ENCODE results near the gene EDIL3.
A peak's percentile ranks its signal among the peaks of the same experiment; 100 is the strongest.
"Not testable (repeated sequence)": the region's sequence is repeated elsewhere in the genome, so short reads cannot be mapped to it uniquely, and the experiment has no call there.

EDIL3 gene

DNA sequence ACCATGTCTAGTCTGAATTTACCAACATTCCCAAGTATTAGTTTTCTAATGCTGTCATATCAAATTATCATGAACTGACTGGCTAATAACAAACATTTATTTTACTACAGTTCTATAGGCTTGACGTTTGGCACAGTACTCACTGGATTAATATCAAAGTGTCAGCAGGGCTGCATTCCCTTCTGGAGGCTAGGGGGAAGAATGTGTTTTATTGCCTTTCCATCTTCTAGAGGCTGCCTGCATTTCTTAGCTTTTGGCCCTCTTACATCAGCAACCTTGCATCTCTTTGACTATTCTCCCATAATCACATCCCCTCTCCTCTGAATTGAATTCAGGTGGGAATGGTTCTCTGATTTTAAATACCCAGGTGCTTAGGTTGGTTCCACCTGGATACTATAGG is 84.7 kb downstream of the EDIL3 start:
- DNase-seq (ENCODE audit: low read depth), result no peak

DNA sequence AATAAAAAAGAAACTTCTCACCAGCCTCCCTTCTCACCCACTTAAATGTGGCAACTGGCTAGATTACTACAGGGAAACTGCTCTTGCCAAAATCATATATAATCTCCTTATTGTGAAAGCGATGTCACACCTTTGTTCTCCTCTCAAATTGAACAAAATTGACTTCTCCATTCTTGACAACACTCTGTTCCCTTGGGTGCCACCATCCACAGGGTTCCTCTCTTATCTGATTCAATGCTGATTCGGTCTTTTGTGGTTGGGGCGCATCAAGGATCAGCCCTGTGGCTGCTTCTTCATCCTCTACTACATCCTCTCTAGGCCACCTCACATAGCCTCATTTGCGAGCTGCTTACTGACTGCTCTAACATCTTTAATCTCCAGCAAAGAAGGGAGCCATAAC is 86.1 kb downstream of the EDIL3 start:
- no peak for DNase-seq (ENCODE audit: low read depth)

DNA sequence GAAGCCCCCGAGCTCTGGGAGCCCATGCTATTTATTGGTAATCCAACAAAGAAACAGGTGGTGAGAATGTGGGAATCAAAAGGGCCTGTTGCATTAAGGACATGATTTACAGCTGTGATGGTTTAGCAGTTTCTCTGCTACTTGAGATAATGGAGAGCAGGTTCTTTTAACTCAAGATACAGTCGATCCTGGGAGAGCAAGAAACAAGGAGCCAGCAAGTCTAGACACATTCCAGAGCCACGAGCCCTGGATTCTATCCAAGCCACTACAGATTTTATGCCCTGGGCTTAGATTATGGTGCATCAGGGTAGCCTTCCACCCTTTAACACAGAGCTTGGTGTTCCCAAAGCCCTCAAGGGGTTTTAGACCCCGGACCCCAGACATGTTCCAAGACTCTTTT is 87.0 kb downstream of the EDIL3 start:
- DNase-seq (ENCODE audit: low read depth), result not testable (repeated sequence)

DNA sequence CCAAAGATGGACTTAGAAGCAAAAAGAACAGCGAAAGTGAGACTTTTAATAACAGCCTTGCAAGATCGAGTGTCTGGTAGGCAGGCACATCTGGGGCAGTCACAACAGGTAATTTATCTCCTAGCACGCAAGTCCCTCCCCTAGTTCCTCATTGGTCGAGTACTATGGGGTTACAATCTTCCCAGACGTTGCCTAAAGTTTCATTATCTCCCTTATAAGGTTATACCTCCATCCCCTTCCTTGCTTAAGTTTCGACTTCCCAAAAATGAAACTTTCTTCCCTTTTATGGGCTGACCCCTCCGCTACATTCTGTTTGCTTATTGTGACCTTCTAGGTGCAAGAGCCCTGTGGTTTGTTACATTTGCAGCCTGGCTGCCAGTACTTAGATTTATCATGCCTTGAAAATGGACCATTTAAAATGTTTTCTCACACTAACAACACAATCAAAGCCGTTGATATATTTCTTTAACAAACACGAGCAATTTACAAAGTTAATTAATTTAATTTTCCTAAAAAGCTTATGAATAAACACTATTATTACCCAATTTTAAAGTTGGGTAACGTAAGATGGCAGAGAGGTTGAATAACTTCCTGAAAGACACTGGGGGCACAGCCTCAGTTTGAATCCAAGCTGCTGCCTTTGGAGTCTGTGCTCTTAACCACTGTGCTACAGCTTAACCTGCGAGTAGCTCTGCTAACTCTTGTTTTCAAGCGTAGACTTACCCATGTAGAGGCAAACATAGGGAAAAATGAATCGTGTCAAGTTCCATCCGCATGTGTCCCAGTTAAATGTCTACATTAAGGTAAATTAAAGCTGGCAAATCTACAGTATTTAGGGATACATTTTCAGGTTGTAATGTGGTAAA is 91.7 kb downstream of the EDIL3 start:
- no peak for DNase-seq (ENCODE audit: low read depth)

DNA sequence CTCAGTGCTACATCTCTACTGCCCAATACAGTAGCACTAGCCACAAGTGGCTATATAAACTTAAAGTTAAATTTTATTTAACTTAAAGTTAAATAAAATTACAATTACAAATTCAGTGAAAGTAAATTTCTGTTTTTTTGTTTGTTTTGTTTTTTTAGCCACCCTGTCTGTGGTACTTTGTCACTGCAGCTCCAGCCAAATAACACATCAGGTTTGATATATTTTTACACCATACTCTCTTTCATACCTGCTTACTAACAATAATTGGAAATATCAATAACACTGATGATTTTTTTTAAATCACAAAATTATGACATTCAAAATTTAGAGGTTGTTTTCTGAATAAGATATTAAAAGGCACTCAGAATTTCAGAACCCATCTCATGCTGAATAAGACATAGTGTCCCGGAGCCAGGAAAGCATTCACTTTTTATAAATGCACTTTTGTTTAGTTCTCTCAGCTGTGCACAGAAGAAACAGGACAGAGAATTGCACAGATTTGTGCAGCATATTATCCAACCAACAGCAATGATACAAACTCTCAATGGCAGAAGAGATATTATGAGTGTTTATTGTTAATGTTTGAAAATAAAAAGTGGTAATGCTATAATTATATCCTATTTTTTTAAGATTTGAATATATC is 92.6 kb downstream of the EDIL3 start:
- DNase-seq (ENCODE audit: low read depth), result no peak

DNA sequence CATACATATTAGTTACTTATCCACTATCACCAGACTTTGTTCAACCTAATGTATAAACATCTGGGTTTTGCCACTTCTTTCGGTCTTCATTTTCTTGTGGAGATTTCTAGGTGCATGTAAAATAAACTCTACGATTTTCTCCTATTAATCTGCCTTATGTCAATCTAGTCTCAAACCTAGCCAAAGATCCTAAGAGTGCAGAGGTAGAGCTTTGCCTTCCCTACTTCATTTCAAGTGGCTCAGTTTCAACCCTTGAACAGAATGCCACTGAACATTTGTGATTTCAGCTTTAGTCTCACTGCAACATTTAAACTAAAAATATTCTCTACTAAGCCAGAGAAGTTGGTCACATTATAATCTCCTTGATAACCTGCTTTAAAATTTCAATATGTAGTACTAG is 94.0 kb downstream of the EDIL3 start:
- DNase-seq (ENCODE audit: low read depth), result no peak

DNA sequence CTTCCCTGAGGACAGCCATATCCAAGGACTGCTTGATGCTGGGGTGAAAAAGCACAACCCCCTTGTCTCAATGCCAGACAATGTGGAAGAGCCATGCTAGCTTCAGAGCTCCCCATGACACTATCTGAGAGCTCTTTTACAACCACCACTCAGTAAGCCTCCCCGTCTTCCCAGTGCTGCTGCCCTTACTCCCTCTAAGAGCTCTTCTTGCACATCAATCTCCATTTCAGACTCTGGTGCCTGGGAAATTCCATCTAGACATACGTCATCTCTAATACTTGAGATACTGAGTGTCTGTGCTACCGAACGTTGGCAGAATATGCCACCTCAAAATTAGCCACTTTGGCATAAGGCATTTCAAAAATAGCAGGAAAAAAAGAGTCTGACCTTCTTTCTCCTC is 94.5 kb downstream of the EDIL3 start:
- DNase-seq (ENCODE audit: low read depth), result no peak

DNA sequence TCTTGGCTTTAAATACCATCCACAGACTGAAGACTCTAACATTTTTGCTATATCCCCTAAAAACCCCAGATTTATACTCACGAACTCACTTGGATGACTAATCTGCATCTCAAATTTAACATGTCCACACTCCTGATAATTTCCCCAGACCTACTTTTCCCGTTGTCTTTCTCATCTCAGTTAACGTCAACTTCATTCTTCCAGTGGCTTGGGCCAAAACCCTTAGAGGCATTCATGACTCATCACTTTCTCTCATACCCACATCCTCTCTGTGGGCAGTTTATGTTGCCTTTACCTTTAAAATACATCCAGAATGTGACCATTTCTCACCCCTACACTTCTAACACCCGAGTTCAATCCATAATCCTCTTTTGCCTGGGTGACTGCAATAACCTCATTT is 96.7 kb downstream of the EDIL3 start:
- DNase-seq (ENCODE audit: low read depth), result peak; percentile 12

DNA sequence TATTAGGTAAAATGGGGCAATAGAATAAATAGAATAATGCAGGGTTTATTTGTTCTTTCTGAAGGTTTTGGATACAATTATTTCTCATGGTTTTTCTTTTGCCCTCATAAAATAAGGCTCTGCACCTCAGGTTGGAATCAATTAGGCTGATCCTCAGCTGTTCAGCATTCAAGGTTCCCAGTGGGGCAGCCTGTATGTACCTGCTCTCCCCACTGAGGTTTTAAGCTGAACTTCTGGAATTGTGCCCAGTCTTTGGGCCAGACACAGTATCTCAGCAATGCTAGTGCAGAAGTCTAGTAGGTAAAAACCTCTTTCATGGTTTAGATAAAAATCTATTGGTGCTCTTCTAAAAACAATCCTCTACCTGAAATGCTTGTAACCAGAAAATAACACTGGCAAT is 98.0 kb downstream of the EDIL3 start:
- DNase-seq (ENCODE audit: low read depth), result no peak

DNA sequence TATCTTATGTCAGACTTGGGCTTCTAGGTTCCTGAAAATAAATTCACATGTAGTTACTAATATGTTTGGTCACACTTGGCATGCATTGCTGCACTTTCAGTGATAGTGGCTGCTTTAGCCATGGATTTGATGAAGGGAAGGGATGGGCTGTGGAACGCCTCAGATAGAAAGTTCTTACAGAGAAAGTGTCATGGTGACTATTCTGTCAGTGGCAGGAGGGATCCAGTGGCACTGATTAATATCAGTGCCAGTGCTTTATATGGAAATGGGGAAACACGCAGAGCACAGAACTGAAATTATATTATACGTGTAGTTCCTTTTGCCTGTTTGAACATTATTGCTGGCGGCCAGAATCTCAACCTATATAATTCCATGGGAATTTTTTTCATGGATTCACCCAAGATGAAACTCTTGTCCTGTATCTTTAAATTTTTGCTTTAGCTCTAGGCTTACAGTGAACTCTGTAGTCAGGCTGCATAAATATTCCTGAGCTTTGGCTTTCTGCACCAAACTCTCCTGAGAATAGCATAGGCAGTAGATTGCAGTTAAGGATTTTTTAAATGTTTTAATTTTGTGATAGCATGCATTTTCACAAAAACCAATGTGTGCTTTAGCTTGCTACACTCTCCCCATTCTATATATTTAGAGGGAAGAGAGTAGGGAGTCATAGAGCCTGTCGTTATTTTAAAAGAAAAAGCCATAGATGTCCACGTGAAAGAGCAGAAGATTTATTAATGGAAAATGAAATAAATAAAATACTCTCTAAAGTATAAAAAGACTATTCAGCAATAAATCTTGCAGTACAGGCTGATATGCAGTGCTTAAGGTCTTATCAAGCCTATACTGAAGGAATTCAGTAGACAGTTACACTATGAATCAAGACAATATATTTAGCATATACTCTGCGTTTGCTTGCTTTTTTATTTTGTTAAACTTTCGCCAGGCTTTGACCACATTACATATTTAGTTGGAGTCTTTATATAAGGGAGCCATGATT is 98.7 kb downstream of the EDIL3 start:
- DNase-seq (ENCODE audit: low read depth), result no peak

DNA sequence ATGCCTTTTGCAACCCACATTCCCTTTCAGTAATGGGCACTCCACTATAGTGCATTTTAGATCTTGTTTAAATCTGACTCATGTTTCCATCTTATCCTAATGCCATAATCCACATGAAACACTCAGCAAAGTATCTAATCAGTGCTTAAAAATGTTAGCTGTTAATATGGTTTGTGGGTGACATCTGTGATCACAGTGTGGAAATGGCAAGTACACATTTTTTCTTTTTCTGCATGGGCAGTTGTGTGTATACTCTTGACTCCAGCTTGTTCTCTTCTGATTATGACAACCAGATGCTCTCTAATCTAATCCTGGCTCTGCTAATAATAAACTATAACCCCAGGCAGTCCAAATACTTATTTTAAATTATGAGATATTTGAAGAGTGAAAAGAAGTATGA is 103.3 kb downstream of the EDIL3 start:
- no peak for DNase-seq (ENCODE audit: low read depth)

DNA sequence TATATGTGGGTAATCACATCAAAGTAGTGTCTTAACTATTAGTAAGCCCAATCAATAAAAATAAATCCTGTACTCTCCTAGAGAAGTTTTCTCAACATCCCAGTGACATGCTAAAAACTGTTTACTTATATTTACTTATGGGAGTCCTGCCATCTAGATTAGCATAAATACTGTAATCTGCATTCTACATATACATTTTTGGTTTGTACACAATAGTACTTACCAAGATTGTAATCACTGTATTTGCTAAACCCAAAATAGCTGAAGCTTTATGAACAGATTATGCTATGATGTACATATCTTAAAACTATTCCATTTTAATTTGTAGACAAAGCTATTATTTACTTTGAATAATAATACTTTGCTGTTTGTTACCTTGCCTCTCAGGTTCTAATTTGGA is 105.4 kb downstream of the EDIL3 start:
- no peak for DNase-seq (ENCODE audit: low read depth)

DNA sequence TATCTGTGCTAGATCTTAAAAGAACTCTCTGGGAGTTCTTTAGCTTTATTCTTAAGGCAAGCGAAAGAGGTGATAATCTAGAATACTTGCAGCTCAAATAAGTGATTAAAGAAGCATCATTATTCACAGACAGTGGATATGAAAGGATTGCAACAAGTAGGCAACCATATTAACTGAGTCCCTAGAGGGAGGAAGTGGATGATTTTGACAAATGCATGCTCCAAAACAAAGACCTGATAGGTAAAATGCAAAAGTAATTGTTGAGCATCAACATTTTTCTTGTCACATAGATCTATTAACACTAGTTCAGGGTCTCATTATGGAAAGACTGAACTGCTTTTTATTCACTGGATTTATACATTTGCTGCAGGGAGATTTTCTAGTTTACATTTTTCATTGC is 109.1 kb downstream of the EDIL3 start:
- no peak for DNase-seq (ENCODE audit: low read depth)

DNA sequence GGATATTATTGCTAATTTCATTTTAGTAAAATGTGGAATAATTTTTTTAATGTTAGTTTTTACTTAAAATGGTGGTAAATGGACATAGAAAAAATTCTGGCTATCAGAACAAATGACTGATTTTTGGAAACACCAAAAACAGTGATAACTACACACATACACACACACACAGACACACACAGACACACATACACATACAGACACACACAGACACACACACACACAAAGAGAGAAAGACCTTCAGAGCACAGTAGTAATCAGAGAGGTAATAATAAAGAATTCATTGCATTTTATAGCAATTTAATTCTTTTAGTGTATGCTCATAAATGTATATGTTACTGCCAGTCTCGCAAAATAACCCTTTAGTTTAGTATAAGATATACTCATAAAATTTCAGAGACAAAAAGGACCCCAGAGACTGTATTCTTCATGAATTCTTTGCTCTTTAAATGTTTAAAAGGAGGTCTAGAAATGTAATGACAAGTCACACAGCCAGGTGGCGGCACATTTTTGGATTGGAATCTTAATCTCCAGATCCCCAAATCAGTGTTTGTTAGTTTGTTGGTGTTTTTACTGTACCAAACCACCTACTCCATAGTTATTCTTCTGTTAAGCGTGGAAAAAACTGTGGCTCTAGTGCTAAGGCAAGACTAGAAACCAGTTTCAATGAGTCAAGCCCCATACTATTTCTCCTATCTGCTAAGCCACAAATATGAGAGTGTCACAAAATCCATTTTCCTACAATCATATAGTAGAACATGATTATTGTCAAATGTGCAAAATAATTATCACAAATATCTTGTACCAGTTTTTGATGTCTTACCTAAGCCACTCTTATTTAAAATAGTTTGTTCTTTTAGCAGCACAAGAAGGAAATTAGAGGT is 109.9 kb downstream of the EDIL3 start:
- no peak for DNase-seq (ENCODE audit: low read depth)

DNA sequence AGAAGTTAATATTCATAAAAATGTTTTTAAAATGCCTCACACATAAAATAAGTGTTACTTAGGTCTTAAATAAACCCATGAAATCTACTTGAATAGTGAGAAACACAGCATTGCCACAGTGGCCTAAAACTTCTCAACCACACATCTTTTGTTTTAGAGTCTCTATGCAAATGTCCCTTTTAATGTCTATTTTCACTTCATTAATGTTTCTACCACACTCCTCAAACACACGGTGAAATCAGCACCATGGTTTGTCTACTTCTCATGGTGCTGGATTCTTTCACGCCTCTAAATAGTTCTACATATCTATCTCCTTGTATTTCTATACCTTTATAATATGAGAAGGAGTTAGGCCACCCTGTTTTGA is 111.2 kb downstream of the EDIL3 start:
- DNase-seq (ENCODE audit: low read depth), result no peak

DNA sequence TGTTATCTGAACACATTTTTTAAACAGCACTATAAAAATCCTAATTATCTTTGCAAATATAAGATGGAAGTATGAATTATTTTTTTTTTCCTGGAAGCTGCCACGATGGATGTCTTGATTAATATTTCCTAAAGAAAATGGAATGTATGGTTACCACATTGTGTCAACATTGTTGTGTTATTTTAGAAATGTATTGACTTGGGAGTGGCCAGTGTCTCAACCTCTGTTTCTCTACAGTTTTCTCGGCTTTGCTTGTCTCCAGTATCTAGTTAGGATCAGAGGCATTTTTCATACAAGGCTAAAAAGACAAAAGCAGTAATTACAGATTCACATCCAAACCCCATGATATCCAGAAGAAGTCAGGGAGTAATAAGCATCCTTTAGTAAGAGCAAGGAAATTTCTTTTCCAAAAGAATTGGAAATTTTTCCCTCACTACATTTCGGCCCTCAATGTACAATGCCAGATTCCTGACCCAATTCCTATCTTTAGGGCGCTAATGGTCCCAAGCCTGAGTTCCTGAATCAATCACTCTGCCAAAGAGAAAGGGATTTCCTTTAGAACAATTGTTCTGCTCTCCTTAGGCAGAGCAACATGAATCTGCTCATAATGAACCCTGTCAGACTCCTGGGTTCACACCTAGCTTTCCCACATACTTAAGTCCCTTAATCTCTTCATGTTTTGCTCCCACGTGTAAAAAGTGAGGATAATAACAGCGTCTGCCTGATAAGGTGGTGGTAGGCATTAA is 111.7 kb downstream of the EDIL3 start:
- no peak for DNase-seq (ENCODE audit: low read depth)

DNA sequence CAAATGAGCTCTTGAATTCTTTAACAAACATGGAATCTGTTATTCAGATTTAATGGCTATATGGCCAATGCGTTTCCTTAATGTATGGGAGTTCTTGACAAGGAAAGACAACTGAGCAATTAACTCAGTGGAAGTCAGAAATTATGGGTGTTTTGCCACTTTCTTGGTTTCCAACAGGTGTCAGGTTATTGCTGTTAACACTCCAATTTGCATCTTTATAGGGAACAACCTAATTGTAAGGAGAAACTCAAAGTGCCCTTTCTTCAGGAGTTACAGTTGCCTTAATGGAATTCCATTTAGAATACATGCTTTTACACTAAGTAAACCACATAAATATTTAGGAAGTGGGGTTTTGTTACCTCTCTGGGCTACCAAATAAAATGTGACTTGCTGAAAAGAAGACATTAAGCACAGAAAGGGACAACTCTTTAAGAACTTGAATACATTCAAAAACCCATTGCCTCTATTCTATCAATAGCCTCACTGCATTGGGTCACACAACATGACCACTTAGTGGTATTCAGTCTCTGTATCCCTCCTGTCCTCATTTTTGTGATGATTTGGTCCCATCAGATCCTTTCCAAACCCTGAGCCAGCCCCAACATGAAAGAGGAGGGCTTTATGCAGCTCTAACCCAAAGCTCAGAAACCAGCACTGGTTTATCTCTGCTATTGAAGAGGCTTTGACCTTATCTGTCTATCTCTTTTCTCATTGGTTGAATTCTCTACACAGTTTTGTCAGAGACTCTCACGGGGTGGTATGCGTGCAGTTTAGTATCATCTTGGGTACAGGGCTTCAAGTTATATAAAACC is 118.7 kb downstream of the EDIL3 start:
- DNase-seq (ENCODE audit: low read depth), result no peak

DNA sequence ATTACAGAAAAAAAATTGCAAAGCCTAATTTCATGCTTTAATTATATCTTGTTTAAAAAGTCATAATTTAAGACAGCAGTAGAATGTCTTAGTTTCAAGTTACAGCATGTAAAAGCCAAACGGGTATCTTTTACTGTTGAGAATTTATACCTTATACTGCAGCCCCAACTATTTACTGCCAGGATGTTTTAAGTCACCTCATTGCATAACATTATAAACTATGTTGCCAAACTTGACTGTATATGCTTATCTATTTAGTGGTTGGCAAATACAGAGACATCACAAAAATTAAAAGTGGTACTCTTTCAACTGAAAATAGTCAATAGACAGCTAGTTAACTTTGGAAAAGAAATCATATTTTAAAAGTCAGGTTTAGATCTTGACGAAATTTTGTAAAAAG is 119.5 kb downstream of the EDIL3 start:
- no peak for DNase-seq (ENCODE audit: low read depth)

DNA sequence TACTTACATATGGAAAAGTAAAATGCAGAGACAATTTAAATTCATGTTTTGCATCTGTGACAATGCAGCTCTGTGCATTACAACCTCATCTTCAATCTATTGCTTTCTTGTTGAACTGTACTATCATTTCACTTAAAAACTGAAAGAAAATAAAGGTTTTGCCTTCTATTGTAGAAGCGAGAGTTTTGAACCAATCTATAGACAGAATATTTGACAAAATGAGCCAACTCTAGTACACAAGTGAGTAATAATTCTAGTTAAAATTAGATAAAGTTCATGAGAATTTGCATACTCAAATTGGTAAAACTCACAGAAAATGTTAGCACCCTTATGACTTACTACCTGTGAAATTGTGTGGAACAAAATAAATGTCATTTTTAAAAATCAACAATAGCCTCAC is 123.7 kb downstream of the EDIL3 start:
- no peak for DNase-seq (ENCODE audit: low read depth)

DNA sequence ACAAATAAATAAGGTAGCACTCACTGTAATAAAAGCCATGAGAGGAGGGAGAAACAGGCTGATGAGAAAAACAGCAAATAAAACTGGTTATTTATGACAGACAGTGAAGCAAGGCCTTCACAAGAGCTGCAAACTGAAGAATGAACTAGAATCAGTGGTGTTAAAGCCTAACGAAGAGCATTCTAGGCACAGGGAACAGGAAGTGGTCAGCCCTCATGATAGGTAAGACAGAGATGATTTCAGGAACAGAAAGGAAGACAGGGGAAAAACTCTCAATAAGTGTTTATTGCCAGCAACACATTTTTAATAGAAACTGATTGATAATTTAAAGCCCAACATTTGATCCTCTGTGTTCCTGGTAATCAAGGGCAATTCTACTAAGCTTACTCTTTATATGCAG is 124.5 kb downstream of the EDIL3 start:
- DNase-seq (ENCODE audit: low read depth), result no peak
